ENCODE data around the gene GIMAP7. TPM values are rescaled to one million over a fixed set of nuclear protein-coding genes. Genes with fewer than 3 reads are reported as not detected.
"Not testable (repeated sequence)": the region's sequence is repeated elsewhere in the genome, so short reads cannot be mapped to it uniquely, and the experiment has no call there.

Gene GIMAP7
- total RNA-seq, 1 donor from 2014 or later, result 49.4 TPM

DNA sequence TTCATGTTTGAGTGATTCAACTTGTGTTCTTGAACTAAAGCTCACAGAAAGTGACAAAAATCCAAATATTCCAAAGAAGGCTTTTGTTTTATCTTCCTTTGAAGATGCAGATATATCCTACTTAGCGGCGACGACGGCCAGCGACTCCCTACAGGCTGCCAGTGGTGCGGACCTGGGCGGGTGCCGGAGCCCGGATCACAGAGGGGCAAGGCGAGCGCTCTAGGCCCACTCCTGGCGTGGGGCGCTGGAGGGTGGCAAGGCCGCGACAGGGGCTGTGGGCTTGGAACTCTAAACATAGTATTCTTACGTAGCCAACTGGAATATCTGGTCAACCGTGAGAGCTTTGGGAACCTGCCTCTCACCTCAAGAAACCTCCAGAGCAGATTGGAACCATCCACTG is 914 bp upstream of the GIMAP7 start:
- no peak for TF ChIP-seq CTCF (IDR thresholded peaks at IDR 0.05)
- H3K27me3 ChIP-seq (ENCODE audit: low read depth), result no peaks in the 10 kb centered on the region
- peak overlapping the region; percentile 83 for H3K27ac ChIP-seq
- DNase-seq, result no peak
- intact Hi-C loops (cut with DNase I), result no loop called here
- peaks cover 4% of the 10 kb centered on the region for H3K4me1 ChIP-seq
- peak overlapping the region; percentile 63 for H3K4me3 ChIP-seq
- ATAC-seq, result peak in 1 of 2 donors; percentile 19
- no peaks in the 10 kb centered on the region for H3K36me3 ChIP-seq
- no peaks in the 10 kb centered on the region for H3K9me3 ChIP-seq

DNA sequence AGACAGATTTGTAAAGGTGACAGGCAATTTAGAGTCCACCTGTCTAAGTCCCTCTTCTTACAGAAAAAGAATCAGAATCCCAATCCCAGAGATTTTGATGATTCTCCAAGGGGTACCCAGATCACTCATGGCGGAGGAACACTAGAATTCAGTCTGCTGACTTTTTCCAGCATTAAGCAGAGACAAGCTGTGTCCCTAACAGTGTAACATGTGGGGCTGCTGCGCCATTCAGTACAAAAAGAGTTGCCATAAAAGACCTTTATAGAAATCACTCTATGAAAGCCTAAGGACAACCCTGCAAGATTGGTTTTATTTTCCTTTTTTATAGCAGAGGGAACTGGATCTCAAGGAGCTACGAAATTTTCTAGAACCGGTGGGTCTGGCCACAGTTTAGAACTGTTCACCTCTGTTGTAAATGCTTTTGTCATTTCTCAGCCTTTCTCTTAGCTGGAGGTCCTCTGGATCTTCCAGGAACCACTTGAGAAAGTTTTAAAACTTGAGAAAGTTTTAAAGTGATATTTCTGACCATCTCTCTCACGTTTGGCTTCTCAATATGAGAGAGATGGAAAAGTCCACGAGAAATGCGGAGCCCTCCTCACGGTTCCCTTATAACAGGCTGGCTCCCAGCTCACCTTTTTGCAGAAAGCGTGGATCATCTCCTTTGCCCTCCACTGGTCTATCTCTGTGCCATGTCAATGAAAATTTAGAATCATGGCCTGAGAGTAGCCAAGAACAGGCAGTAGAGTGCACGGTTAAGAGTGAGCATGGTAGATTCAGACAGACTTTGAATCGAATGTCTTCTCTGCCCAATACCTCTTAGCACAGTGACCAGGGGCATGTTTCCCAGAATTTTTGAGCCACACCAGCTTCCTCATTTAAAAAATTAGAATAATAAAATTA is 826 bp downstream of the GIMAP7 start:
- H3K4me3 ChIP-seq, result peak overlapping the region; percentile 63
- TF ChIP-seq CTCF (IDR thresholded peaks at IDR 0.05), result no peak
- ATAC-seq, result peak; percentile 25 to 49

GRCh38 chr7:150516956-150517745 is 2.5 kb downstream of the GIMAP7 start:
- H3K27ac ChIP-seq, result peak overlapping the region; percentile 83
- intact Hi-C loops (cut with DNase I), result no loop called here
- TF ChIP-seq CTCF (IDR thresholded peaks at IDR 0.05), result no peak
- no peaks in the 10 kb centered on the region for H3K27me3 ChIP-seq (ENCODE audit: low read depth)
- DNase-seq, result no peak
- peak overlapping the region; percentile 63 for H3K4me3 ChIP-seq
- no peak for ATAC-seq
- no peaks in the 10 kb centered on the region for H3K9me3 ChIP-seq
- H3K4me1 ChIP-seq, result peaks cover 4% of the 10 kb centered on the region
- peaks cover 15% of the 10 kb centered on the region for H3K36me3 ChIP-seq

More for the DNA sequence above, 826 bp downstream of the GIMAP7 start:
- intact Hi-C loops (cut with DNase I), result no loop called here
- peak overlapping the region; percentile 83 for H3K27ac ChIP-seq
- H3K9me3 ChIP-seq, result no peaks in the 10 kb centered on the region
- peaks cover 4% of the 10 kb centered on the region for H3K4me1 ChIP-seq
- H3K36me3 ChIP-seq, result peaks cover 7% of the 10 kb centered on the region
- no peak for DNase-seq
- H3K27me3 ChIP-seq (ENCODE audit: low read depth), result no peaks in the 10 kb centered on the region

DNA sequence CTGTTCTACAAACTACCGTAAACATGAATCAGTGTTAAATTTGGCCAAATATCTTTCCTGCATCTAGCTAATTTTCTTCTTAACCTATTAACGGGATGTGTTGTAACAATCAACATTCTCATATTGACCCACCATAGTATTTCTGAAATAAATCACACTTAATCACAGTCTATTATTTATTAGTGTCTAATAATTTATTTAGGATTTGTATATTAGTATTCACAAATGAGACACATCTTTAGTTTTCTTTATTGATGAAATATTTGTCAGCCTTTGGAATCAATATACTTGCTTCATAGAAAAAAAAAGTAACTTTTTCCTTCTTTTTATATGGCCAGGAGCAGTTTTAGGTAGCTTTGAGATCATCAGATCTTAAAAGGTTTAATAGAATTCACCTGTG is 4.6 kb downstream of the GIMAP7 start:
- no peak for DNase-seq
- Histone ChIP-seq H3K9me3 (no peaks in the 10 kb centered on the region), H3K4me1 (no peaks in the 10 kb centered on the region), H3K36me3 (peaks cover 15% of the 10 kb centered on the region), H3K27ac (peak overlapping the region; percentile 83), H3K27me3 (ENCODE audit: low read depth) (no peaks in the 10 kb centered on the region), H3K4me3 (peak overlapping the region; percentile 63)
- no peak for ATAC-seq
- no peak for TF ChIP-seq CTCF (IDR thresholded peaks at IDR 0.05)
- intact Hi-C loops (cut with DNase I), result no loop called here

DNA sequence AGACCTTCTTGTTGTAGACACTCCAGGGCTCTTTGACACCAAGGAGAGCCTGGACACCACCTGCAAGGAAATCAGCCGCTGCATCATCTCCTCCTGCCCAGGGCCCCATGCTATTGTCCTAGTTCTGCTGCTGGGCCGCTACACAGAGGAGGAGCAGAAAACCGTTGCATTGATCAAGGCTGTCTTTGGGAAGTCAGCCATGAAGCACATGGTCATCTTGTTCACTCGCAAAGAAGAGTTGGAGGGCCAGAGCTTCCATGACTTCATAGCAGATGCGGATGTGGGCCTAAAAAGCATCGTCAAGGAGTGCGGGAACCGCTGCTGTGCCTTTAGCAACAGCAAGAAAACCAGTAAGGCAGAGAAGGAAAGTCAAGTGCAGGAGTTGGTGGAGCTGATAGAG is 5.5 kb downstream of the GIMAP7 start:
- intact Hi-C loops (cut with DNase I), result no loop called here
- DNase-seq (no peak), ATAC-seq (no peak)
- H3K4me3 ChIP-seq, result peak overlapping the region; percentile 63
- H3K4me1 ChIP-seq, result no peaks in the 10 kb centered on the region
- no peaks in the 10 kb centered on the region for H3K9me3 ChIP-seq
- no peaks in the 10 kb centered on the region for H3K27me3 ChIP-seq (ENCODE audit: low read depth)
- TF ChIP-seq CTCF (IDR thresholded peaks at IDR 0.05), result no peak
- H3K27ac ChIP-seq, result peak overlapping the region; percentile 83
- peaks cover 15% of the 10 kb centered on the region for H3K36me3 ChIP-seq

GRCh38 chr7:150522931-150523330 is 8.3 kb downstream of the GIMAP7 start:
- H3K27me3 ChIP-seq (ENCODE audit: low read depth); H3K4me1 ChIP-seq; intact Hi-C loops (cut with DNase I); H3K9me3 ChIP-seq; H3K27ac ChIP-seq; H3K4me3 ChIP-seq; ATAC-seq; DNase-seq: not testable (repeated sequence)
- H3K36me3 ChIP-seq, result peaks cover 15% of the 10 kb centered on the region

All from lower lobe of right lung (tissue), 2 donors.